H1 (cell line): Measurements from ENCODE around the gene KCNIP3. TPM values are rescaled to one million over a fixed set of nuclear protein-coding genes. Genes with fewer than 3 reads are reported as not detected.

Experiments
- FOSL1 ChIP-seq: IDR thresholded peaks from 2 replicates; pipeline ENCODE4 v1.6.1; 2011; ENCODE audit warnings: mild to moderate bottlenecking, low read depth, low read length, moderate library complexity; ENCODE audit not compliant: insufficient read depth
- POLR2A ChIP-seq, 2 experiments: IDR thresholded peaks; 1 replicate in 1 of 2; 2 replicates in 1 of 2; pipeline ENCODE4 v1.6.1; 2011; ENCODE audit warnings: low read depth in 2 of 2, low read length in 2 of 2, mild to moderate bottlenecking in 2 of 2; ENCODE audit errors: control extremely low read depth in 1 of 2
- SRF ChIP-seq: IDR thresholded peaks from 2 replicates; pipeline ENCODE4 v1.6.1; 2011; ENCODE audit warnings: mild to moderate bottlenecking, low read depth, low read length, moderate library complexity
- YY1 ChIP-seq: IDR thresholded peaks from 2 replicates; pipeline ENCODE4 v1.6.1; 2011; ENCODE audit warnings: low read depth, mild to moderate bottlenecking, low read length
- polyA plus RNA-seq, 7 experiments: library from polyadenylated mRNA; depleted of rRNA in 3 of 7; stranded (reverse) in 5 of 7; unstranded in 2 of 7; fragments of >200 nt in 5 of 7; fragments of 200-250 nt in 2 of 7; gene quantifications; 1 replicate in 5 of 7; 2 replicates in 1 of 7; 4 replicates in 1 of 7; pipeline versions ENCODE4 v1.2.1 to v1.2.3, GENCODE V29; 2011 to 2013; ENCODE audit warnings: missing spikeins in 2 of 7, mixed read lengths in 2 of 7
- total RNA-seq: library from RNA; stranded (reverse); fragmentation: NEBNext Ultra II Directional; extraction: Animal tissue kit (Norgen Biotek cat#: 25700); gene quantifications from 2 replicates; pipeline ENCODE4 v1.2.1, GENCODE V29; 2021
- TF ChIP-seq, protein P1 (sequence below): fragments of 300-600 bp; sonication (generic); IDR thresholded peaks from 2 replicates; pipeline ENCODE4 v1.7.1; 2012; ENCODE audit warnings: low read length, moderate library complexity, mild to moderate bottlenecking, inconsistent platforms; ENCODE audit not compliant: insufficient replicate concordance

Gene KCNIP3
- total and polyA plus RNA-seq, 2 of the 8 experiments (the other 6 are each of a cell fraction or from before 2014, with no cell fraction given), result 0.33 to 1.9 TPM

DNA sequence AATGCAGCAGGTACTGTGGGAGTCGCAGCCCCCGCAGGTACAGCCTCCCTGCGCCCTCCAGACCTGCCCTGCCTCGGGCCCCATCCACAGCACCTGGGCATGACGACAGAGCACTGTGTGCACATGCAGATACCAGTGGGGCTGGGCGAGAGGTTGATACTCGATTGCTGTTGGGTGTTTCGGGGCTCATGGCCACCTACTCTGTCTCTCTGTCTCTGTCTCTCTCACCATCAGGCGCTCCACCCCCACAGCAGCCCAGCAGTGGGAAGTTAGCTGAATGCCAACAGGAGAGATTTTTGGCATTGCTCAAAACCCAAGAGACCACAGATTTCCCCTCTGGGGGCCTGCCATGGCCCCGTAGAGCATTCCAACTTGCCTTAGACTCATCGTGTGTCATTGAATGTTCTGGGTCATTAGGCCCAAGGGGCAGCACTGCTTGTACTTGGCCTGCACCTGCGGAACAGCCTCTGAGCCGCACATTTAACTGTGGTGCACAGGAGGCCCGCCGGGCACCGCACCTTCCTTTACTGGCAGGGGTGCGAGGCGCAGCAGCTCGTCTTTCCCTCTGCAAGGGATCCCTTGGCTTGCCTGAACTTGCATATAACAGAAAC, 18.8 kb downstream of the KCNIP3 start (continued):
- TF ChIP-seq, protein P1, sequence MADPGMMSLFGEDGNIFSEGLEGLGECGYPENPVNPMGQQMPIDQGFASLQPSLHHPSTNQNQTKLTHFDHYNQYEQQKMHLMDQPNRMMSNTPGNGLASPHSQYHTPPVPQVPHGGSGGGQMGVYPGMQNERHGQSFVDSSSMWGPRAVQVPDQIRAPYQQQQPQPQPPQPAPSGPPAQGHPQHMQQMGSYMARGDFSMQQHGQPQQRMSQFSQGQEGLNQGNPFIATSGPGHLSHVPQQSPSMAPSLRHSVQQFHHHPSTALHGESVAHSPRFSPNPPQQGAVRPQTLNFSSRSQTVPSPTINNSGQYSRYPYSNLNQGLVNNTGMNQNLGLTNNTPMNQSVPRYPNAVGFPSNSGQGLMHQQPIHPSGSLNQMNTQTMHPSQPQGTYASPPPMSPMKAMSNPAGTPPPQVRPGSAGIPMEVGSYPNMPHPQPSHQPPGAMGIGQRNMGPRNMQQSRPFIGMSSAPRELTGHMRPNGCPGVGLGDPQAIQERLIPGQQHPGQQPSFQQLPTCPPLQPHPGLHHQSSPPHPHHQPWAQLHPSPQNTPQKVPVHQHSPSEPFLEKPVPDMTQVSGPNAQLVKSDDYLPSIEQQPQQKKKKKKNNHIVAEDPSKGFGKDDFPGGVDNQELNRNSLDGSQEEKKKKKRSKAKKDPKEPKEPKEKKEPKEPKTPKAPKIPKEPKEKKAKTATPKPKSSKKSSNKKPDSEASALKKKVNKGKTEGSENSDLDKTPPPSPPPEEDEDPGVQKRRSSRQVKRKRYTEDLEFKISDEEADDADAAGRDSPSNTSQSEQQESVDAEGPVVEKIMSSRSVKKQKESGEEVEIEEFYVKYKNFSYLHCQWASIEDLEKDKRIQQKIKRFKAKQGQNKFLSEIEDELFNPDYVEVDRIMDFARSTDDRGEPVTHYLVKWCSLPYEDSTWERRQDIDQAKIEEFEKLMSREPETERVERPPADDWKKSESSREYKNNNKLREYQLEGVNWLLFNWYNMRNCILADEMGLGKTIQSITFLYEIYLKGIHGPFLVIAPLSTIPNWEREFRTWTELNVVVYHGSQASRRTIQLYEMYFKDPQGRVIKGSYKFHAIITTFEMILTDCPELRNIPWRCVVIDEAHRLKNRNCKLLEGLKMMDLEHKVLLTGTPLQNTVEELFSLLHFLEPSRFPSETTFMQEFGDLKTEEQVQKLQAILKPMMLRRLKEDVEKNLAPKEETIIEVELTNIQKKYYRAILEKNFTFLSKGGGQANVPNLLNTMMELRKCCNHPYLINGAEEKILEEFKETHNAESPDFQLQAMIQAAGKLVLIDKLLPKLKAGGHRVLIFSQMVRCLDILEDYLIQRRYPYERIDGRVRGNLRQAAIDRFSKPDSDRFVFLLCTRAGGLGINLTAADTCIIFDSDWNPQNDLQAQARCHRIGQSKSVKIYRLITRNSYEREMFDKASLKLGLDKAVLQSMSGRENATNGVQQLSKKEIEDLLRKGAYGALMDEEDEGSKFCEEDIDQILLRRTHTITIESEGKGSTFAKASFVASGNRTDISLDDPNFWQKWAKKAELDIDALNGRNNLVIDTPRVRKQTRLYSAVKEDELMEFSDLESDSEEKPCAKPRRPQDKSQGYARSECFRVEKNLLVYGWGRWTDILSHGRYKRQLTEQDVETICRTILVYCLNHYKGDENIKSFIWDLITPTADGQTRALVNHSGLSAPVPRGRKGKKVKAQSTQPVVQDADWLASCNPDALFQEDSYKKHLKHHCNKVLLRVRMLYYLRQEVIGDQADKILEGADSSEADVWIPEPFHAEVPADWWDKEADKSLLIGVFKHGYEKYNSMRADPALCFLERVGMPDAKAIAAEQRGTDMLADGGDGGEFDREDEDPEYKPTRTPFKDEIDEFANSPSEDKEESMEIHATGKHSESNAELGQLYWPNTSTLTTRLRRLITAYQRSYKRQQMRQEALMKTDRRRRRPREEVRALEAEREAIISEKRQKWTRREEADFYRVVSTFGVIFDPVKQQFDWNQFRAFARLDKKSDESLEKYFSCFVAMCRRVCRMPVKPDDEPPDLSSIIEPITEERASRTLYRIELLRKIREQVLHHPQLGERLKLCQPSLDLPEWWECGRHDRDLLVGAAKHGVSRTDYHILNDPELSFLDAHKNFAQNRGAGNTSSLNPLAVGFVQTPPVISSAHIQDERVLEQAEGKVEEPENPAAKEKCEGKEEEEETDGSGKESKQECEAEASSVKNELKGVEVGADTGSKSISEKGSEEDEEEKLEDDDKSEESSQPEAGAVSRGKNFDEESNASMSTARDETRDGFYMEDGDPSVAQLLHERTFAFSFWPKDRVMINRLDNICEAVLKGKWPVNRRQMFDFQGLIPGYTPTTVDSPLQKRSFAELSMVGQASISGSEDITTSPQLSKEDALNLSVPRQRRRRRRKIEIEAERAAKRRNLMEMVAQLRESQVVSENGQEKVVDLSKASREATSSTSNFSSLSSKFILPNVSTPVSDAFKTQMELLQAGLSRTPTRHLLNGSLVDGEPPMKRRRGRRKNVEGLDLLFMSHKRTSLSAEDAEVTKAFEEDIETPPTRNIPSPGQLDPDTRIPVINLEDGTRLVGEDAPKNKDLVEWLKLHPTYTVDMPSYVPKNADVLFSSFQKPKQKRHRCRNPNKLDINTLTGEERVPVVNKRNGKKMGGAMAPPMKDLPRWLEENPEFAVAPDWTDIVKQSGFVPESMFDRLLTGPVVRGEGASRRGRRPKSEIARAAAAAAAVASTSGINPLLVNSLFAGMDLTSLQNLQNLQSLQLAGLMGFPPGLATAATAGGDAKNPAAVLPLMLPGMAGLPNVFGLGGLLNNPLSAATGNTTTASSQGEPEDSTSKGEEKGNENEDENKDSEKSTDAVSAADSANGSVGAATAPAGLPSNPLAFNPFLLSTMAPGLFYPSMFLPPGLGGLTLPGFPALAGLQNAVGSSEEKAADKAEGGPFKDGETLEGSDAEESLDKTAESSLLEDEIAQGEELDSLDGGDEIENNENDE, result no peak
- TF ChIP-seq SRF, result no peak
- no peak for TF ChIP-seq FOSL1
- TF ChIP-seq POLR2A (IDR thresholded peaks at IDR 0.05; ENCODE audit: control extremely low read depth in 1 of 2, low read depth in 2 of 2, low read length in 2 of 2), result no peak
- TF ChIP-seq YY1, result no peak
